GM12892 (cell line): ENCODE measurements around the gene ATG13.
"Not testable (repeated sequence)": the region's sequence is repeated elsewhere in the genome, so short reads cannot be mapped to it uniquely, and the experiment has no call there.

Source experiments
- POLR2A ChIP-seq: IDR thresholded peaks from 2 replicates; pipeline ENCODE4 v1.6.1; 2011; ENCODE audit warnings: low read depth, low read length, control low read depth
- POLR2AphosphoS5 ChIP-seq: IDR thresholded peaks from 2 replicates; pipeline ENCODE4 v1.6.1; 2011; ENCODE audit warnings: low read depth, low read length, control low read depth
- TAF1 ChIP-seq: IDR thresholded peaks from 2 replicates; pipeline ENCODE4 v1.6.1; 2011; ENCODE audit warnings: low read depth, mild to moderate bottlenecking, control low read depth, low read length, borderline replicate concordance

DNA sequence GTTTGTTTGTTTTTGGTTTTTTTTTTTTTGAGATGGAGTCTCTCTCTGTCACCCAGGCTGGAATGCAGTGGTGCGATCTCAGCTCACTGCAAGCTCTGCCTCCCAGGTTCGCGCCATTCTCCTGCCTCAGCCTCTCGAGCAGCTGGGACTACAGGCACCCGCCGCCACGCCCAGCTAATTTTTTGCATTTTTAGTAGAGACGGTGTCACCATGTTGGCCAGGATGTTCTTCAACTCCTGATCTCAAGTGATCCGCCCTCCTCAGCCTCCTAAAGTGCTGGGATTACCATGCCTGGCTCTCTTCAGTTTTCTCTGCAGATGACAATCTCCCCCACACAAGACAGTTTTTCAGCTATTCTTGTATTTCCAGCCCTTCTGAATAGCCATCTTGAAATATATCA, 92.0 kb downstream of the ATG13 start:
- not testable (repeated sequence) for TF ChIP-seq POLR2A, TAF1, POLR2AphosphoS5
